ENCODE results near the gene C7. TPM values are rescaled to one million over a fixed set of nuclear protein-coding genes. Genes with fewer than 3 reads are reported as not detected.

The C7 gene
- total RNA-seq, 2 donors from 2014 or later: 176 to 687 TPM

DNA sequence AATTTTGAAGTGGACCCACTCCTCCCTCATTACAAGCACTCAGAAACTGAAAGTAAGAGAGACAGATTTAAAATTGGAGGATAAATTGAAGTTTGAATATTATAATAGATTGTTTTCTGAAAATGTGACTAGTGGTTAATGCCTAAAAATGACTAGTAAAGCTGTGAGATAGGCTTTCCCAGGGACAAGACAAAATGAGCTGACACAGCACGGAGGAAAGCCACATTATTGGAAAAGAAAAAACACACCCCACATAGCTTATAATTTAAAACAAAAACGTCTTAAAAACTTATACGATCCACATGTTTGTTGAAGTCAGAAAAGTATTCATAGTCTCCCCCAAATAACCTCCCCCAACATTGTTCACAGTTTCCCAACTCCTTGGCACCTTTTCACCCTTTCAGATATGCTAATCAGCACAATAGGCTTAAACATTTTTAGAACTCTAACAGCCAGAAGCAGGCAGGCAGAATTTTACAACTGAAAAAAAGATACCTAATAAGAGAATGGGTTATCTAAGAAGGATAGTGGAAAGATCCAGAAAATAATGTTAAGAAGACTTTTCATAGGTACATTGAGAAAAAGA, 6.1 kb downstream of the C7 start:
- Histone ChIP-seq H3K9me3 (no peaks in the 10 kb centered on the region), H3K27ac (peak overlapping the region; percentile 39 to 56), H3K36me3 (no peaks in the 10 kb centered on the region), H3K4me1 (peaks cover 0 to 19% of the 10 kb centered on the region in 2 donors), H3K27me3 (no peaks in the 10 kb centered on the region), H3K4me3 (peak overlapping the region in 1 of 2 donors; percentile 22)
- TF ChIP-seq, protein P1, sequence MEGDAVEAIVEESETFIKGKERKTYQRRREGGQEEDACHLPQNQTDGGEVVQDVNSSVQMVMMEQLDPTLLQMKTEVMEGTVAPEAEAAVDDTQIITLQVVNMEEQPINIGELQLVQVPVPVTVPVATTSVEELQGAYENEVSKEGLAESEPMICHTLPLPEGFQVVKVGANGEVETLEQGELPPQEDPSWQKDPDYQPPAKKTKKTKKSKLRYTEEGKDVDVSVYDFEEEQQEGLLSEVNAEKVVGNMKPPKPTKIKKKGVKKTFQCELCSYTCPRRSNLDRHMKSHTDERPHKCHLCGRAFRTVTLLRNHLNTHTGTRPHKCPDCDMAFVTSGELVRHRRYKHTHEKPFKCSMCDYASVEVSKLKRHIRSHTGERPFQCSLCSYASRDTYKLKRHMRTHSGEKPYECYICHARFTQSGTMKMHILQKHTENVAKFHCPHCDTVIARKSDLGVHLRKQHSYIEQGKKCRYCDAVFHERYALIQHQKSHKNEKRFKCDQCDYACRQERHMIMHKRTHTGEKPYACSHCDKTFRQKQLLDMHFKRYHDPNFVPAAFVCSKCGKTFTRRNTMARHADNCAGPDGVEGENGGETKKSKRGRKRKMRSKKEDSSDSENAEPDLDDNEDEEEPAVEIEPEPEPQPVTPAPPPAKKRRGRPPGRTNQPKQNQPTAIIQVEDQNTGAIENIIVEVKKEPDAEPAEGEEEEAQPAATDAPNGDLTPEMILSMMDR (IDR thresholded peaks at IDR 0.05): no peak
- no peak for DNase-seq (ENCODE audit: low spot score)

DNA sequence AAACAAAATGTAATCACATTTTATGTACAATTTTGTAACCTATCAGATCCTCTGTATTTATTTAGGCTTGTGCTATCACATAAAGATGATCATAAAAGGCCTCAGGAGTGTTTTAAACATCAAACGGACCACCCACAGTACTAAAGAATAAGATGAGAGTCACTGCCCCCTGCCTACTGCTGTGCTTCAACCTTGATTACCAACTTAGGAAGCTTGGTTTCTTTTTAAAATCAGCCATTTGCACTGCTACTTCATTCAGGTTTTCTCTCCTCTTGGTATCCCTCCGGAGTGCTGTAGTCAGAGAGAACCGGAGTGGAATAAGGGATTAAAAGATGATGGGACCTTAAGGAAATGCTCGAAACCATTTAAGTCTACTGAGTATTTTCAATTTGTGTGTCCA, 6.9 kb downstream of the C7 start:
- no peak for DNase-seq (ENCODE audit: low spot score)
- Histone ChIP-seq H3K9me3 (peaks cover 0 to 5% of the 10 kb centered on the region in 2 donors), H3K36me3 (no peaks in the 10 kb centered on the region), H3K27me3 (no peaks in the 10 kb centered on the region), H3K4me1 (peaks cover 0 to 13% of the 10 kb centered on the region in 2 donors), H3K4me3 (no peak overlapping the region), H3K27ac (no peak overlapping the region)
- TF ChIP-seq, protein P1 (IDR thresholded peaks at IDR 0.05): no peak

DNA sequence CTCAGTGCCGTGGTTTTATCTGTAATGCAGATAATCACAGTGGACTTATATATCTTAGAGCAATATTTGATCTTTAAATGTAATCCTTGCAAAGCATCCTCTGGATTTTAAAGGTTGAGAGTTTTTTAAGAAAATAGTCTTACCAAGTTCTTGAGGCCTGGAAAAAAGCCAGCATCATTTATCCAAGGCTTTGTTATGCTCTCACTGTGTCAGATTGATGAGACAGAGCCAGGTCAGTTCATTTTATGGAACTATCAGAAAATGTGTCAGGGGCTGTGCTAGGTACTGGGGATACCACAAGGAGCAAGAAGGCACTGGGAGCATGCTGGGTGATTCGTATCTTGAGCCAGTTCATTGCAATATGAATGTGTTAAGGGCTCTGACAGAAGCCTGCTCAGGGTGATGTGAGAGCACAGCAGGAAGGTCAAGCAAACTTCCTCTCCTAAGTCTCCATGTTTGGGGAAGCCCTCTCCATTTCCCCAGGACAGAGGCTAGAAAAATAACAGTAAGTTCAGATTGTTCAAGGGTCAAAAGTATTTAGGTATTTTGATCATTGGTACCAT, 19.7 kb downstream of the C7 start:
- Histone ChIP-seq H3K27me3 (no peaks in the 10 kb centered on the region), H3K4me1 (no peaks in the 10 kb centered on the region), H3K36me3 (no peaks in the 10 kb centered on the region), H3K4me3 (no peak overlapping the region), H3K9me3 (peaks cover 4 to 33% of the 10 kb centered on the region in 2 donors), H3K27ac (no peak overlapping the region)
- no peak for DNase-seq (ENCODE audit: low spot score)
- TF ChIP-seq, protein P1 (IDR thresholded peaks at IDR 0.05): no peak

DNA sequence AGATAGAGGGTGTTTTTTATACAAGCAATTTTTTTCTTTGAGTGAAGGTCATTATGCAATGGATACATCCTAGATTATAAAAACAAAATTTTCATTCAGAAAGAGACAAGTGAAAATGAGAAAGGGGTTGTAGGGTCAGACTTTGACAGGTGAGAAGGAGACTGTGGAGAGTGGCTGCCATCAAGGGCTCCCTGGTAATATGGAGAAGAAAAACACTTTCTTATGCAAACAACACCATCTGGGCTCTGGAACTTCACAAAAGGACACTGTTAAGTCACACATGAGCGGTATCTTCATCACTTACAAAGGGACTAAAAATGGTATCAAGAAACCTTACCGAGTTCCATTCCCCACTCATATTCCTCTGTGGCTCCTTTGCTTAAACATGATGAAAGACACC, 23.5 kb downstream of the C7 start:
- Histone ChIP-seq H3K36me3 (peaks cover 10% of the 10 kb centered on the region), H3K4me3 (no peak overlapping the region), H3K27ac (no peak overlapping the region), H3K27me3 (no peaks in the 10 kb centered on the region), H3K9me3 (no peaks in the 10 kb centered on the region), H3K4me1 (no peaks in the 10 kb centered on the region)
- DNase-seq (ENCODE audit: low spot score): no peak
- TF ChIP-seq, protein P1 (IDR thresholded peaks at IDR 0.05): no peak

DNA sequence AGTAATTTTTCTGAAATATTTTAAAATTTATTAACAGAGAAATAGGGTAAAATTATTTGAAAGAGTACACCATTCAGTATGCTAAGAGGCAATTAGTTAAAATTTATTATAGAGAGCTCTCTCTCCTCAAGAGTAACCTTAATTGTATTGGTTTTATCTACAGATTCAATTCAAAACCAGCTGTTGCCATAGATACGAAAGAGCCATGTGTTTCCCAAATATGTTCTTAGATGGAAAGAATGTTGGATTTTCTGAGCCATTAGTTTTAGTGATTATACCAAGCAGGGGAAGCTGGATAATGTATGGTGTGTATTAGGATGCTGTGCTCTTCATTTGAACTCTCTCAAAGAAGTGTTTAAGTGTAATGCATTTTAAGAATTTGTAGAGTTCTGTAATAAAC, 27.8 kb downstream of the C7 start:
- no peak for DNase-seq (ENCODE audit: low spot score)
- no peaks in the 10 kb centered on the region for H3K4me1 ChIP-seq
- TF ChIP-seq, protein P1 (IDR thresholded peaks at IDR 0.05): no peak
- no peaks in the 10 kb centered on the region for H3K27me3 ChIP-seq
- H3K9me3 ChIP-seq: no peaks in the 10 kb centered on the region
- H3K36me3 ChIP-seq: peaks cover 10% of the 10 kb centered on the region
- no peak overlapping the region for H3K4me3 ChIP-seq
- no peak overlapping the region for H3K27ac ChIP-seq

DNA sequence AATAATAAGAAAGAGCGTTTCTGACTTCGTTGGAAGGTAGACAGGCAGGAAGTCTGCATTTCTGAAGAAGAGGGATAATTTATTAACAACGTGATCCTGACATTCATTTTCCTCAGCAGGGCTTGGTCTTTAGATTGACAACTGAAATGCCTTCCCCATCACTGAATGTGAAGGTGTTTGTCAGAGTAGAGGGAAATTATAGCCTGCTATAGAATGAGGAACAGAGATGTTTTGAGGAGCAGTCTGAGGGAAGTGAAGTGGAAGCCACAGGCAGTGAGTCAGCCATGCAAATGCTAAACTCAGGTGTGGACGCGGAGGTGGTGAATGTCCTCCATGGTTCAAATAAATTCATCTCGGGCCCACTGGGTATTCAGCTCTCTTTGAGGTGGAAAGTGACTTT, 30.5 kb downstream of the C7 start:
- no peak overlapping the region for H3K27ac ChIP-seq
- TF ChIP-seq, protein P1 (IDR thresholded peaks at IDR 0.05): no peak
- no peaks in the 10 kb centered on the region for H3K9me3 ChIP-seq
- peaks cover 10% of the 10 kb centered on the region for H3K36me3 ChIP-seq
- no peak for DNase-seq (ENCODE audit: low spot score)
- no peak overlapping the region for H3K4me3 ChIP-seq
- H3K27me3 ChIP-seq: no peaks in the 10 kb centered on the region
- H3K4me1 ChIP-seq: no peaks in the 10 kb centered on the region
